GM23338 (cell line): ENCODE measurements around the gene DENND4B. TPM values are rescaled to one million over a fixed set of nuclear protein-coding genes. Genes with fewer than 3 reads are reported as not detected.

Experiments used
- ATAC-seq: fragments of 200-7000 bp; cut with Tn5 transposase; 3 replicates; pipeline ENCODE4 v1.9.1; 2020
- DNase-seq: peaks from one replicate; pipeline ENCODE4 v3.0.0-alpha.2; 2015; ENCODE audit warnings: low spot score
- H2AFZ ChIP-seq: fragments of 200-600 bp; sonication (generic); 2 replicates; pipeline ENCODE4 v1.8.0; 2016; ENCODE audit warnings: antibody characterized with exemption, mild to moderate bottlenecking, moderate library complexity
- H3F3A ChIP-seq: fragments of 200-600 bp; sonication (generic); replicated peaks from 2 replicates; pipeline ENCODE4 v1.8.0; 2017; ENCODE audit warnings: antibody characterized with exemption, mixed run types, low read depth
- H3K27ac ChIP-seq: fragments of 200-600 bp; sonication (generic); 2 replicates; pipeline ENCODE4 v1.6.1; 2016; ENCODE audit warnings: low read depth
- H3K27me3 ChIP-seq: fragments of 200-600 bp; sonication (generic); 2 replicates; pipeline ENCODE4 v1.8.0; 2016; ENCODE audit warnings: mild to moderate bottlenecking, mixed run types, moderate library complexity; ENCODE audit not compliant: insufficient read depth
- H3K36me3 ChIP-seq: fragments of 200-600 bp; sonication (generic); 2 replicates; pipeline ENCODE4 v1.8.0; 2016; ENCODE audit warnings: mild to moderate bottlenecking; ENCODE audit not compliant: insufficient read depth
- H3K4me1 ChIP-seq: fragments of 200-600 bp; sonication (generic); 2 replicates; pipeline ENCODE4 v1.8.0; 2016; ENCODE audit warnings: mild to moderate bottlenecking, moderate library complexity; ENCODE audit not compliant: insufficient read depth
- H3K4me2 ChIP-seq: fragments of 200-600 bp; sonication (generic); 2 replicates; pipeline ENCODE4 v1.7.1; 2017; ENCODE audit warnings: mixed run types
- H3K4me3 ChIP-seq: fragments of 200-600 bp; sonication (generic); 2 replicates; pipeline ENCODE4 v1.6.1; 2016; ENCODE audit warnings: mixed run types
- H3K79me2 ChIP-seq: fragments of 200-600 bp; sonication (generic); replicated peaks from 2 replicates; pipeline ENCODE4 v1.8.0; 2017; ENCODE audit warnings: mild to moderate bottlenecking; ENCODE audit not compliant: insufficient read depth
- H3K9me2 ChIP-seq: fragments of 200-600 bp; sonication (generic); 2 replicates; pipeline ENCODE4 v1.8.0; 2017; ENCODE audit not compliant: insufficient read depth
- H4K20me1 ChIP-seq: fragments of 200-600 bp; sonication (generic); replicated peaks from 2 replicates; pipeline ENCODE4 v1.8.0; 2017; ENCODE audit warnings: mild to moderate bottlenecking; ENCODE audit not compliant: insufficient read depth
- H3K27ac Mint-ChIP-seq: 2 replicates; pipeline ENCODE4 v1.8.0; 2020; ENCODE audit warnings: inconsistent platforms, mild to moderate bottlenecking, moderate library complexity, mixed read lengths
- H3K27me3 Mint-ChIP-seq: 3 replicates; pipeline ENCODE4 v1.8.0; 2022; ENCODE audit warnings: low read depth, mild to moderate bottlenecking, moderate library complexity, mixed read lengths, inconsistent platforms; ENCODE audit not compliant: insufficient read depth, poor library complexity
- H3K36me3 Mint-ChIP-seq: 3 replicates; pipeline ENCODE4 v1.8.0; 2021; ENCODE audit warnings: low read depth, mild to moderate bottlenecking, inconsistent platforms, moderate library complexity, mixed read lengths
- H3K4me1 Mint-ChIP-seq: 3 replicates; pipeline ENCODE4 v1.8.0; 2020; ENCODE audit warnings: mild to moderate bottlenecking, inconsistent platforms, mixed read lengths
- H3K4me3 Mint-ChIP-seq: 3 replicates; pipeline ENCODE4 v1.8.0; 2021; ENCODE audit warnings: moderate library complexity, mild to moderate bottlenecking, inconsistent platforms, mixed read lengths
- H3K9me3 Mint-ChIP-seq: 3 replicates; pipeline ENCODE4 v1.8.0; 2020; ENCODE audit warnings: moderate library complexity, mild to moderate bottlenecking, inconsistent platforms, mixed read lengths
- CREB1 ChIP-seq: fragments of 250-450 bp; sonication (Bioruptor Pico); IDR thresholded peaks from 2 replicates; pipeline ENCODE4 v1.5.0; 2020; ENCODE audit warnings: low read depth, mild to moderate bottlenecking, moderate library complexity
- EZH2 ChIP-seq: fragments of 200-600 bp; sonication (generic); IDR thresholded peaks from one replicate; pipeline ENCODE4 v1.8.0; 2017; ENCODE audit warnings: antibody characterized with exemption, mild to moderate bottlenecking, low read depth; ENCODE audit not compliant: unreplicated experiment
- EZH2phosphoT487 ChIP-seq: fragments of 200-600 bp; sonication (generic); IDR thresholded peaks from one replicate; pipeline ENCODE4 v1.8.1; 2018; ENCODE audit warnings: antibody characterized with exemption; ENCODE audit not compliant: unreplicated experiment
- JUNB ChIP-seq: IDR thresholded peaks from one replicate; pipeline ENCODE4 v1.6.1; 2016; ENCODE audit warnings: antibody characterized with exemption; ENCODE audit not compliant: unreplicated experiment
- NANOG ChIP-seq: IDR thresholded peaks from 2 replicates; pipeline ENCODE4 v1.6.1; 2016; ENCODE audit warnings: antibody characterized with exemption, borderline replicate concordance
- POLR2AphosphoS5 ChIP-seq: IDR thresholded peaks from 2 replicates; pipeline ENCODE4 v1.6.1; 2016; ENCODE audit warnings: antibody characterized with exemption, low read depth
- STAT1 ChIP-seq: IDR thresholded peaks from one replicate; pipeline ENCODE4 v1.6.1; 2016; ENCODE audit warnings: antibody characterized with exemption; ENCODE audit not compliant: unreplicated experiment
- ZNF114 ChIP-seq: fragments of 250-450 bp; sonication (Bioruptor Pico); IDR thresholded peaks from 2 replicates; pipeline ENCODE4 v1.5.0; 2020; ENCODE audit warnings: mild to moderate bottlenecking, moderate library complexity
- ZNF331 ChIP-seq: fragments of 250-450 bp; sonication (Bioruptor Pico); IDR thresholded peaks from 2 replicates; pipeline ENCODE4 v1.5.0; 2020; ENCODE audit warnings: low read depth, mild to moderate bottlenecking, moderate library complexity
- polyA plus RNA-seq: library from polyadenylated mRNA; unstranded; fragments of >200 nt; fragmentation: Nextera tagmentation; extraction: Ambion mirVana; gene quantifications from 2 replicates; pipeline ENCODE4 v1.2.1, GENCODE V29; 2016
- total RNA-seq: library from RNA; depleted of rRNA; stranded (reverse); fragments of >200 nt; shearing (Covaris generic); gene quantifications from 2 replicates; pipeline ENCODE4 v1.2.3, GENCODE V29; 2014
- TF ChIP-seq, protein P1 (sequence below): IDR thresholded peaks from one replicate; pipeline ENCODE4 v1.6.1; 2018; ENCODE audit warnings: antibody characterized with exemption; ENCODE audit not compliant: unreplicated experiment
- TF ChIP-seq, protein P2 (sequence below): IDR thresholded peaks from 2 replicates; pipeline ENCODE4 v1.6.1; 2016; ENCODE audit warnings: antibody characterized with exemption

DENND4B gene
- total and polyA plus RNA-seq, 2 experiments from 2014 or later = 29.4 to 57.0 TPM

DNA sequence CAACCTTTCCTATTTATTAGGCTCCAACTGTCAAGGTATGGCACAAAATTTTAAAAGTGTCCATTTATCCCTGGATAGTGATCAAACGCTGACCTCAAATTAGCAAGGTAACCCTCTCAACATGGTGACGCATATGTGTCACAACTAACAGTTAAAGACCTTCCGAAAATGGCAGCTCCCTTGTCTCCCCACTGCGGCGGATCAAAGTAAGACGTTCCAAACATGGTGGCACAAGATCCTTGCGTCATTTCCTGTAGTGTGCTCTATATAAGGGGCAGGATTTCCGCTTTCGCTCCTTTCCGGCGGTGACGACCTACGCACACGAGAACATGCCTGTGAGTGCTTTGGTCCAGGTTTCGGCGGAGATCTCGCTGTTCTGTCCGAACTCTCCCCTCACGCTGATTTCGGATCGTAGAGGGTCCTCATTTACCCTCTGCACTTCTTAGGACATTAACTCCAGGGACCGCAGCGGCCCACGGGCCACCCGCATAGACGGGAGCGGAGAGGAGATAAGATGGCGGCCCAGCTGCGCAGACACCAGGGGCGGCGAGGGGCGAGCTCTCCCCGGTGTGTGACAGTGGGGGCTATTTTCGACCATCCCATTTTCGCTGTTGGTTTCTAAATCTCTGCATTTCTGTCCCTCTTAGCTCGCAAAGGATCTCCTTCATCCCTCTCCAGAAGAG, 44.1 kb upstream of the DENND4B start, which contains the start of gene RPS27:
RPS27 (plus strand) TSS at position 295 of the 683 bp plus-strand sequence; CDS start at position 330, 35 bp downstream.
- peaks cover 22% of the 10 kb centered on the region for H3K27me3 Mint-ChIP-seq
- Histone ChIP-seq H3K36me3 (peaks cover 38% of the 10 kb centered on the region), H3K27ac (peak within 1 kb of the TSS; percentile 90), H3K9me2 (no peaks in the 10 kb centered on the region), H3K4me2 (peak within 1 kb of the TSS; percentile 100), H3F3A (peaks cover 38% of the 10 kb centered on the region), H4K20me1 (peaks cover 27% of the 10 kb centered on the region), H3K4me1 (peaks cover 17% of the 10 kb centered on the region), H3K79me2 (peaks cover 26% of the 10 kb centered on the region), H3K4me3 (peak within 1 kb of the TSS; percentile 72), H3K27me3 (no peaks in the 10 kb centered on the region), H2AFZ (no peak within 1 kb of the TSS)
- DNase-seq = peak; percentile 100
- peak; percentile 38 for ATAC-seq
- TF ChIP-seq JUNB (no peak), POLR2AphosphoS5 (peak; percentile 100), CREB1 (CRISPR knock-in tag) (peak; percentile 95), EZH2 (no peak), STAT1 (no peak), ZNF114 (CRISPR knock-in tag) (peak; percentile 99)
- TF ChIP-seq, protein P1, sequence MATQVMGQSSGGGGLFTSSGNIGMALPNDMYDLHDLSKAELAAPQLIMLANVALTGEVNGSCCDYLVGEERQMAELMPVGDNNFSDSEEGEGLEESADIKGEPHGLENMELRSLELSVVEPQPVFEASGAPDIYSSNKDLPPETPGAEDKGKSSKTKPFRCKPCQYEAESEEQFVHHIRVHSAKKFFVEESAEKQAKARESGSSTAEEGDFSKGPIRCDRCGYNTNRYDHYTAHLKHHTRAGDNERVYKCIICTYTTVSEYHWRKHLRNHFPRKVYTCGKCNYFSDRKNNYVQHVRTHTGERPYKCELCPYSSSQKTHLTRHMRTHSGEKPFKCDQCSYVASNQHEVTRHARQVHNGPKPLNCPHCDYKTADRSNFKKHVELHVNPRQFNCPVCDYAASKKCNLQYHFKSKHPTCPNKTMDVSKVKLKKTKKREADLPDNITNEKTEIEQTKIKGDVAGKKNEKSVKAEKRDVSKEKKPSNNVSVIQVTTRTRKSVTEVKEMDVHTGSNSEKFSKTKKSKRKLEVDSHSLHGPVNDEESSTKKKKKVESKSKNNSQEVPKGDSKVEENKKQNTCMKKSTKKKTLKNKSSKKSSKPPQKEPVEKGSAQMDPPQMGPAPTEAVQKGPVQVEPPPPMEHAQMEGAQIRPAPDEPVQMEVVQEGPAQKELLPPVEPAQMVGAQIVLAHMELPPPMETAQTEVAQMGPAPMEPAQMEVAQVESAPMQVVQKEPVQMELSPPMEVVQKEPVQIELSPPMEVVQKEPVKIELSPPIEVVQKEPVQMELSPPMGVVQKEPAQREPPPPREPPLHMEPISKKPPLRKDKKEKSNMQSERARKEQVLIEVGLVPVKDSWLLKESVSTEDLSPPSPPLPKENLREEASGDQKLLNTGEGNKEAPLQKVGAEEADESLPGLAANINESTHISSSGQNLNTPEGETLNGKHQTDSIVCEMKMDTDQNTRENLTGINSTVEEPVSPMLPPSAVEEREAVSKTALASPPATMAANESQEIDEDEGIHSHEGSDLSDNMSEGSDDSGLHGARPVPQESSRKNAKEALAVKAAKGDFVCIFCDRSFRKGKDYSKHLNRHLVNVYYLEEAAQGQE = no peak
- TF ChIP-seq, protein P2, sequence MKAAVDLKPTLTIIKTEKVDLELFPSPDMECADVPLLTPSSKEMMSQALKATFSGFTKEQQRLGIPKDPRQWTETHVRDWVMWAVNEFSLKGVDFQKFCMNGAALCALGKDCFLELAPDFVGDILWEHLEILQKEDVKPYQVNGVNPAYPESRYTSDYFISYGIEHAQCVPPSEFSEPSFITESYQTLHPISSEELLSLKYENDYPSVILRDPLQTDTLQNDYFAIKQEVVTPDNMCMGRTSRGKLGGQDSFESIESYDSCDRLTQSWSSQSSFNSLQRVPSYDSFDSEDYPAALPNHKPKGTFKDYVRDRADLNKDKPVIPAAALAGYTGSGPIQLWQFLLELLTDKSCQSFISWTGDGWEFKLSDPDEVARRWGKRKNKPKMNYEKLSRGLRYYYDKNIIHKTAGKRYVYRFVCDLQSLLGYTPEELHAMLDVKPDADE = peak; percentile 98
- H3K4me3 Mint-ChIP-seq = peak within 1 kb of the TSS; percentile 98
- peaks cover 6% of the 10 kb centered on the region; the same call in 2 of the 3 replicates for H3K9me3 Mint-ChIP-seq
- peak within 1 kb of the TSS; percentile 99 for H3K27ac Mint-ChIP-seq
- peaks cover 52% of the 10 kb centered on the region for H3K36me3 Mint-ChIP-seq
- peaks cover 24% of the 10 kb centered on the region for H3K4me1 Mint-ChIP-seq

DNA sequence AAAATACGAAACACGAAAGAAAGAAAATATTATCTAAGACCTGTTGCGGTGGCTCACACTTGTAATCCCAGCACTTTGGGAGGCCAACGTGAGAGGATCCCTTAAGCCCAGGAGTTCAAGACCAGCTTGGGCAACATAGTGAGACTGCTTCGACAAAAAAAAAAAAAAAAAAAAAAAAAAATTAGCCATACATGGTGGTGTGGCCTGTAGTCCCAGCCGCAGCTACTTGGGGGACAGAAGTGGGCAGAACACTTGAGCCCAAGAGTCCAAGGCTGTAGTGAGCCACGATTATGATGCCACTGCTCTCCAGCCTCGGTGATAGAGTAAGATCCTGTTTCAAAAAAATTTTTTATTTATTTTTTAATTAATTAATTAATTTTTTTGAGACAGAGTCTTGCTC, 41.1 kb upstream of the DENND4B start:
- Mint-ChIP-seq H3K27ac (no peak overlapping the region), H3K9me3 (peaks cover 4% of the 10 kb centered on the region; the same call in 1 of the 3 replicates), H3K4me3 (no peak overlapping the region; the same call in 2 of the 3 replicates), H3K27me3 (peaks cover 30% of the 10 kb centered on the region), H3K36me3 (peaks cover 42% of the 10 kb centered on the region), H3K4me1 (peaks cover 31% of the 10 kb centered on the region)
- Histone ChIP-seq H3F3A (peaks cover 14% of the 10 kb centered on the region), H3K4me1 (peaks cover 21% of the 10 kb centered on the region), H3K36me3 (peaks cover 27% of the 10 kb centered on the region), H3K9me2 (no peaks in the 10 kb centered on the region), H3K4me2 (no peak overlapping the region), H3K27me3 (no peaks in the 10 kb centered on the region), H3K79me2 (peaks cover 38% of the 10 kb centered on the region), H2AFZ (no peak overlapping the region), H4K20me1 (peaks cover 22% of the 10 kb centered on the region), H3K27ac (no peak overlapping the region), H3K4me3 (no peak overlapping the region)
- ATAC-seq (no peak), DNase-seq (no peak)
- no peak for TF ChIP-seq JUNB
- TF ChIP-seq ZNF331 (CRISPR knock-in tag) = no peak
- TF ChIP-seq EZH2 = no peak
- TF ChIP-seq, protein P2 = no peak
- no peak for TF ChIP-seq POLR2AphosphoS5
- no peak for TF ChIP-seq STAT1
- no peak for TF ChIP-seq EZH2phosphoT487
- TF ChIP-seq ZNF114 (CRISPR knock-in tag) = no peak
- TF ChIP-seq NANOG = no peak
- no peak for TF ChIP-seq CREB1 (CRISPR knock-in tag)
- TF ChIP-seq, protein P1 = no peak
